Measurements from ENCODE around the gene CTSG.
A peak's percentile ranks its signal among the peaks of the same experiment; 100 is the strongest.

The CTSG gene

GRCh38 chr14:24578558-24578957 lies 2.5 kb upstream of the CTSG start:
- CTCF ChIA-PET = no interaction called here

GRCh38 chr14:24576771-24577170 lies 721 bp upstream of the CTSG start:
- Histone ChIP-seq H3K27ac (ENCODE audit: insufficient read depth in 1 of 2, low read depth in 1 of 2, low read length in 2 of 2, poor library complexity in 1 of 2, severe bottlenecking in 2 of 2) (no peak overlapping the region), H3K36me3 (ENCODE audit: control insufficient read depth in 4 of 4, insufficient read depth in 4 of 4, low read length in 3 of 4) (peaks cover 0 to 3% (median 0%) of the 10 kb centered on the region in 4 experiments), H3K9me3 (ENCODE audit: control extremely low read depth in 1 of 5, control insufficient read depth in 4 of 5, insufficient read depth in 2 of 5, low read depth in 1 of 5, low read length in 4 of 5) (no peaks in the 10 kb centered on the region), H3K4me1 (ENCODE audit: control extremely low read depth in 1 of 4, control insufficient read depth in 4 of 4, insufficient read depth in 4 of 4, low read length in 3 of 4) (peaks cover 0 to 30% (median 6%) of the 10 kb centered on the region in 4 experiments), H3K4me3 (ENCODE audit: control insufficient read depth in 1 of 7, extremely low read depth in 1 of 7, insufficient read depth in 4 of 7, low read depth in 2 of 7, low read length in 6 of 7) (no peak overlapping the region), H3K27me3 (replicated peaks in 2 of 5; ENCODE audit: control insufficient read depth in 4 of 5, insufficient read depth in 5 of 5, low read length in 4 of 5) (no peaks in the 10 kb centered on the region)
- DNase-seq = no peak
- CTCF ChIA-PET = interaction anchor here (0.6 to 0.8 kb wide), 2 partner anchors 48 to 134 kb away, joined by 3 to 4 read pairs; no protein-coding TSS in a partner anchor
- WGBS (ENCODE audit: insufficient coverage) = 93% methylated on average over 3 of the region's 5 CpGs
- POLR2A ChIA-PET = no interaction called here

More at GRCh38 chr14:24578558-24578957, 2.5 kb upstream of the CTSG start:
- H3K4me3 ChIP-seq (ENCODE audit: control insufficient read depth in 1 of 7, extremely low read depth in 1 of 7, insufficient read depth in 4 of 7, low read depth in 2 of 7, low read length in 6 of 7) = no peak overlapping the region
- H3K27me3 ChIP-seq (replicated peaks in 2 of 5; ENCODE audit: control insufficient read depth in 4 of 5, insufficient read depth in 5 of 5, low read length in 4 of 5) = no peaks in the 10 kb centered on the region
- no CpG with 5 or more reads among the region's 2 CpGs for WGBS (ENCODE audit: insufficient coverage)
- no peak overlapping the region for H3K27ac ChIP-seq (ENCODE audit: insufficient read depth in 1 of 2, low read depth in 1 of 2, low read length in 2 of 2, poor library complexity in 1 of 2, severe bottlenecking in 2 of 2)
- DNase-seq = no peak
- peaks cover 0 to 30% (median 6%) of the 10 kb centered on the region in 4 experiments for H3K4me1 ChIP-seq (ENCODE audit: control extremely low read depth in 1 of 4, control insufficient read depth in 4 of 4, insufficient read depth in 4 of 4, low read length in 3 of 4)
- H3K9me3 ChIP-seq (ENCODE audit: control extremely low read depth in 1 of 5, control insufficient read depth in 4 of 5, insufficient read depth in 2 of 5, low read depth in 1 of 5, low read length in 4 of 5) = peaks cover 0 to 2% (median 0%) of the 10 kb centered on the region in 5 experiments
- POLR2A ChIA-PET = no interaction called here
- H3K36me3 ChIP-seq (ENCODE audit: control insufficient read depth in 4 of 4, insufficient read depth in 4 of 4, low read length in 3 of 4) = peaks cover 0 to 3% (median 0%) of the 10 kb centered on the region in 4 experiments

- WGBS (ENCODE audit: insufficient coverage) = 98% methylated on average over 20 of the region's 27 CpGs
- no peaks in the 10 kb centered on the region for H3K27me3 ChIP-seq (replicated peaks in 2 of 5; ENCODE audit: control insufficient read depth in 4 of 5, insufficient read depth in 5 of 5, low read length in 4 of 5)
- H3K4me3 ChIP-seq (ENCODE audit: control insufficient read depth in 1 of 7, extremely low read depth in 1 of 7, insufficient read depth in 4 of 7, low read depth in 2 of 7, low read length in 6 of 7) = no peak overlapping the region
- H3K36me3 ChIP-seq (ENCODE audit: control insufficient read depth in 4 of 4, insufficient read depth in 4 of 4, low read length in 3 of 4) = peaks cover 0 to 3% (median 0%) of the 10 kb centered on the region in 4 experiments
- POLR2A ChIA-PET = no interaction called here
- H3K4me1 ChIP-seq (ENCODE audit: control extremely low read depth in 1 of 4, control insufficient read depth in 4 of 4, insufficient read depth in 4 of 4, low read length in 3 of 4) = peaks cover 0 to 30% (median 6%) of the 10 kb centered on the region in 4 experiments
- CTCF ChIA-PET = no interaction called here
- no peaks in the 10 kb centered on the region for H3K9me3 ChIP-seq (ENCODE audit: control extremely low read depth in 1 of 5, control insufficient read depth in 4 of 5, insufficient read depth in 2 of 5, low read depth in 1 of 5, low read length in 4 of 5)
- H3K27ac ChIP-seq (ENCODE audit: insufficient read depth in 1 of 2, low read depth in 1 of 2, low read length in 2 of 2, poor library complexity in 1 of 2, severe bottlenecking in 2 of 2) = no peak overlapping the region
- no peak for DNase-seq
Observed at GRCh38 chr14:24574206-24574774, 1.8 kb downstream of the CTSG start.

GRCh38 chr14:24566318-24566717 lies 9.7 kb downstream of the CTSG start:
- POLR2A ChIA-PET = no interaction called here
- H3K4me3 ChIP-seq (ENCODE audit: control insufficient read depth in 1 of 7, extremely low read depth in 1 of 7, insufficient read depth in 4 of 7, low read depth in 2 of 7, low read length in 6 of 7) = no peak overlapping the region
- H3K4me1 ChIP-seq (ENCODE audit: control extremely low read depth in 1 of 4, control insufficient read depth in 4 of 4, insufficient read depth in 4 of 4, low read length in 3 of 4) = no peaks in the 10 kb centered on the region
- 100% methylated on average over 1 of the region's 2 CpGs for WGBS (ENCODE audit: insufficient coverage)
- DNase-seq = no peak
- peaks cover 0 to 26% (median 3%) of the 10 kb centered on the region in 5 experiments for H3K9me3 ChIP-seq (ENCODE audit: control extremely low read depth in 1 of 5, control insufficient read depth in 4 of 5, insufficient read depth in 2 of 5, low read depth in 1 of 5, low read length in 4 of 5)
- no peaks in the 10 kb centered on the region for H3K36me3 ChIP-seq (ENCODE audit: control insufficient read depth in 4 of 4, insufficient read depth in 4 of 4, low read length in 3 of 4)
- CTCF ChIA-PET = interaction anchor here (0.8 kb wide), 1 partner anchor 9 kb away, joined by 3 read pairs; no protein-coding TSS in a partner anchor
- no peaks in the 10 kb centered on the region for H3K27me3 ChIP-seq (replicated peaks in 2 of 5; ENCODE audit: control insufficient read depth in 4 of 5, insufficient read depth in 5 of 5, low read length in 4 of 5)
- H3K27ac ChIP-seq (ENCODE audit: insufficient read depth in 1 of 2, low read depth in 1 of 2, low read length in 2 of 2, poor library complexity in 1 of 2, severe bottlenecking in 2 of 2) = no peak overlapping the region

GRCh38 chr14:24565766-24566165 lies 10.3 kb downstream of the CTSG start:
- Histone ChIP-seq H3K4me3 (ENCODE audit: control insufficient read depth in 1 of 7, extremely low read depth in 1 of 7, insufficient read depth in 4 of 7, low read depth in 2 of 7, low read length in 6 of 7) (no peak overlapping the region), H3K27ac (ENCODE audit: insufficient read depth in 1 of 2, low read depth in 1 of 2, low read length in 2 of 2, poor library complexity in 1 of 2, severe bottlenecking in 2 of 2) (no peak overlapping the region), H3K36me3 (ENCODE audit: control insufficient read depth in 4 of 4, insufficient read depth in 4 of 4, low read length in 3 of 4) (no peaks in the 10 kb centered on the region), H3K27me3 (replicated peaks in 2 of 5; ENCODE audit: control insufficient read depth in 4 of 5, insufficient read depth in 5 of 5, low read length in 4 of 5) (no peaks in the 10 kb centered on the region), H3K9me3 (ENCODE audit: control extremely low read depth in 1 of 5, control insufficient read depth in 4 of 5, insufficient read depth in 2 of 5, low read depth in 1 of 5, low read length in 4 of 5) (peaks cover 0 to 26% (median 3%) of the 10 kb centered on the region in 5 experiments), H3K4me1 (ENCODE audit: control extremely low read depth in 1 of 4, control insufficient read depth in 4 of 4, insufficient read depth in 4 of 4, low read length in 3 of 4) (no peaks in the 10 kb centered on the region)
- peak in 1 of 3 donors; percentile 10 for DNase-seq
- ChIA-PET POLR2A (no interaction called here), CTCF (interaction anchor here (0.8 kb wide), 1 partner anchor 10 kb away, joined by 3 read pairs; no protein-coding TSS in a partner anchor)
- 100% methylated on average over 1 of the region's 2 CpGs for WGBS (ENCODE audit: insufficient coverage)

- no peaks in the 10 kb centered on the region for H3K4me1 ChIP-seq (ENCODE audit: control extremely low read depth in 1 of 4, control insufficient read depth in 4 of 4, insufficient read depth in 4 of 4, low read length in 3 of 4)
- H3K27ac ChIP-seq (ENCODE audit: insufficient read depth in 1 of 2, low read depth in 1 of 2, low read length in 2 of 2, poor library complexity in 1 of 2, severe bottlenecking in 2 of 2) = no peak overlapping the region
- no peaks in the 10 kb centered on the region for H3K36me3 ChIP-seq (ENCODE audit: control insufficient read depth in 4 of 4, insufficient read depth in 4 of 4, low read length in 3 of 4)
- no peak overlapping the region for H3K4me3 ChIP-seq (ENCODE audit: control insufficient read depth in 1 of 7, extremely low read depth in 1 of 7, insufficient read depth in 4 of 7, low read depth in 2 of 7, low read length in 6 of 7)
- no peaks in the 10 kb centered on the region for H3K27me3 ChIP-seq (replicated peaks in 2 of 5; ENCODE audit: control insufficient read depth in 4 of 5, insufficient read depth in 5 of 5, low read length in 4 of 5)
- H3K9me3 ChIP-seq (ENCODE audit: control extremely low read depth in 1 of 5, control insufficient read depth in 4 of 5, insufficient read depth in 2 of 5, low read depth in 1 of 5, low read length in 4 of 5) = peaks cover 0 to 26% (median 3%) of the 10 kb centered on the region in 5 experiments
- DNase-seq = no peak
- CTCF ChIA-PET = interaction anchor here (1.0 kb wide), 1 partner anchor 9 kb away, joined by 3 read pairs; no protein-coding TSS in a partner anchor
- WGBS (ENCODE audit: insufficient coverage) = no CpG with 5 or more reads among the region's 3 CpGs
- POLR2A ChIA-PET = no interaction called here
Observed at GRCh38 chr14:24563505-24563904, 12.5 kb downstream of the CTSG start.

GRCh38 chr14:24556756-24557155 lies 19.3 kb downstream of the CTSG start:
- Histone ChIP-seq H3K9me3 (ENCODE audit: control extremely low read depth in 1 of 5, control insufficient read depth in 4 of 5, insufficient read depth in 2 of 5, low read depth in 1 of 5, low read length in 4 of 5) (no peaks in the 10 kb centered on the region), H3K27ac (ENCODE audit: insufficient read depth in 1 of 2, low read depth in 1 of 2, low read length in 2 of 2, poor library complexity in 1 of 2, severe bottlenecking in 2 of 2) (no peak overlapping the region), H3K4me1 (ENCODE audit: control extremely low read depth in 1 of 4, control insufficient read depth in 4 of 4, insufficient read depth in 4 of 4, low read length in 3 of 4) (no peaks in the 10 kb centered on the region), H3K36me3 (ENCODE audit: control insufficient read depth in 4 of 4, insufficient read depth in 4 of 4, low read length in 3 of 4) (no peaks in the 10 kb centered on the region), H3K4me3 (ENCODE audit: control insufficient read depth in 1 of 7, extremely low read depth in 1 of 7, insufficient read depth in 4 of 7, low read depth in 2 of 7, low read length in 6 of 7) (no peak overlapping the region), H3K27me3 (replicated peaks in 2 of 5; ENCODE audit: control insufficient read depth in 4 of 5, insufficient read depth in 5 of 5, low read length in 4 of 5) (no peaks in the 10 kb centered on the region)
- peak in 1 of 3 donors; percentile 24 for DNase-seq
- 73% methylated on average over 3 of the region's 4 CpGs for WGBS (ENCODE audit: insufficient coverage)
- ChIA-PET POLR2A (no interaction called here), CTCF (no interaction called here)

All from common myeloid progenitor, CD34-positive (primary cell).